ENCODE data around the gene GLP1R.

GRCh38 chr6:39040080-39040673, 8.4 kb upstream of the GLP1R start:
- TF ChIP-seq CTCF (IDR thresholded peaks at IDR 0.05) (no peak), POLR2AphosphoS5 (IDR thresholded peaks at IDR 0.05; ENCODE audit: low read depth, low read length) (no peak)

Measured in Panc1 (cell line).